GM19099 (cell line): ENCODE results near the gene USP40.

Experiments
- POLR2A ChIP-seq: IDR thresholded peaks from 3 replicates; pipeline ENCODE4 v1.6.1; 2011; ENCODE audit warnings: low read depth; ENCODE audit not compliant: insufficient read length; ENCODE audit errors: extremely low read depth

The USP40 gene

DNA sequence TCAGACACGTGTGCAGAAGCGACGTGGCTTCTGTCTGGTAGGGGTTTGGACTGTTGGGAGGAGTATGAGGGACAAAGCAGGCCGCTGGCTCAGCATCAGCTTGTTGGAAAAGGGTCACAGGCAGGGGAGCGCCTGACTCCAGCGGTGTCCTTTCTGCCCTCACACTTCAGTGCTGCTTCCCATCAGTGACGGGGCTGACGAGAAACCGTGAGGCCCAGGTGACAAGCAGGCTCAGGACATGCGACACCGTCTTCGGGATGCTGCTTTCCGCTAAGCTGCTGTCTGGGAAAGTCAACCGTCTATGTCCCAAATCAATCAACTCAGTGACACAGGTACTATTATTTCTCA, 90.5 kb downstream of the USP40 start:
- no peak for TF ChIP-seq POLR2A

DNA sequence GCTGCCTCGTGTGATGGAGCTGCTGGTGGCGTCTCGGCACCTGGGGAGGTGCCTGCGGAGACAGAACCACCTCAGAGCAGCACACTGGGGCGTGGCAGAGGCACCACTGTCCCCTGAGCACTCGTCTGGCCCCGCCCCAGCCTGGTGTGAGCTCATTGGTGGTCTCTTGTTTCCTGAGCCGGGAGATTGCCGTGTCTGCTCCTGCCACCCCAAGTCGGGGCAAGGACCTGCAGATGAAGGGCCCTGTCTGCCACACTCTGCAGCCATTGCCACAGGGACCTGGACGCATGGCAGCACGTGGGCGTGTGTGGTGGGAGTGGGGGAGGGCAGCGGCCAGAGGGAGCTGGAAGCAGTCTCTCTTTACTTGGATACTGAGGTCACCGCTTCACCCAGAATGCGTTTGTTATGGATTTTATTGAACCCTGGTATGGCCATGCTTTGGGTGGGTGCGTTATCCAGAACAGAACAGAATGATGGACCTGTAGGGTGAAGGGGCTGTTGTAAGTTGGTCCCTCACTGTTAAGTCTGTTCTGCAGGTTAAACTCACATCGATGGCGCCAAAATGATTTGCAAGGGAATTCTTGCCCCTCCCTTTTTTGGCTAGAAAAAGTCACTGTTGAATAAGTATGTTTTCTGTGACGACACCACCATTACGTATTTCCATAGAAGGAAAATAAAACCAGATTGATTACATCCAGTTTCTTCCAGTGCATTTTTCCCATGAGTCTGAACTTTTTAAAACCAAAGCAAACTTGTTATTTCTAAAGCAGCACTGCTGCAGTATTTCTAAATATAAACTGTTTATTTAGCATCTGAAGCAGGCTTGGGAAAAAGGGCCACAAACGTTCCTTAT, 92.0 kb downstream of the USP40 start:
- TF ChIP-seq POLR2A = no peak

DNA sequence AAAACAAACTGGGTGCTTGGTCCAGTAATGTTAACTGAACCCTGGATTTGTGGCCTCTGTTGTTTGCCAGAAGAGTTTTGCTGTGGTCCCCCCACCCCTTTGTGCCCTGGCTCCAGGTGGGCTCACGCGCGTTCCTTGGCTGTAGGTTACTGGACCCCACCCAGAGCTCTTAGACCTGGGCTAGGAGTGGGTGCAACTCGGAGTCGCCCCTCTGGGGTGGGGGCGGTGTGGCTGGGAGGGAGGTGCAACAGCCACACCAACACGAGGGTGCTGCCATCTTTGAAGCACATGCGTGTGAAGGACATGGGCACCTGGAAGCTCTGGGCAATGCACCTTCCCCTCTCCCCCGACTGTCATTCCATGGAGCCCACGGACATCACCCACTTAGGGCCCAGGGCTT, 92.7 kb downstream of the USP40 start:
- TF ChIP-seq POLR2A = no peak

DNA sequence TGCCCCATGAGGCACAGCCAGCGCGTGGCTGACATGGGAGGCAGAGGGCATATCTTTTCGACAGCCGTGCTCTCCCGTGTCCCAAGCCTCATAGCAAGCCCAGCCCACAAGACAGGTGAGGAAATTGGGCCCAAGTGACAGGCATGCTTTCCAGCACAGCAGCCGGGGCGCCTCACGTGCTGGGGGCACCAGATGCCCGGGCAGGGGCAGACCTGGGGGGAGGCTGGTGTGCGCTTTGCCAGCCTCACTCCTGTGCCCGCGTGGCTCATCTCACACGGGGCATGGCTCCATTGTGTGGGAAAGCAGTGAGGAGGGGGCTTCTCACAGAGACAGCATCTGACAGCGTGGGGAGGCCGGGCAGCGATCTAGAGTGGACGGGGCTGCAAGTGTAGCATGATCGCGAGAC, 93.2 kb downstream of the USP40 start:
- TF ChIP-seq POLR2A = no peak

DNA sequence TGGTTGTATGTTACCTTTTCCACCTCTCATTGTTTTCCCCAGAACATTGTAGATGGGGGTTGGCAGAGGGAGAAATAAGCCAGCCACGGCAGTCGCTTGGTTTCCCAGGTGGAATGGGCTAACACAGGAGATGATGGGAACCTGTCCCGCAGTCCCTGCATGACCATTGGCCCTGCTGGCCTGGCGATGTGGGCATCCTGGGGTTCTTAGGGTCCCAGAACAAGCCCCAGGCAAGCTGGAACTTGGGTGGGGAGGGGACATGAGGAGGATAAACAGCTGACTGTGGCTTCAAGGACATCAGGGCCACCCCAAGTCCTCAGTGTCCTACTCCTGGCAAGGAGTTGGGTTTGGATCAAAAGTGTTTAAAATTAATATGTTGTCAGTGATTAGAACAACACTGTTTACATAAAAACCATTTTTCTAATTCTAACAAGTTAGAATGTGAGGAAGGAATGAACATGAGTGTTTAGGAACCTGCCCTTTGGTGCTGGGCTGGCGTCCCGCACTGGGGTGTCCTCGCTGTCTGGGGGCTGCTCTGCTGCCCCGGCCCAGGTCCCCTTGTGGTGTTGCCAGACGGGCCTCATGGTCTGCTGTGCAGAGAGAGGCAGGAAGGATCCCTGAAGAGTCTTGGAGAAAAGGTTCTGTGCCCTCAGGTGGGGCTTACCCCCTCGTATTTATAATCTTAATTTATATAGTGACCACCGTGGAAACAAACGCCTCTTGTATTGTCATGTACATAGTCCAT, 95.1 kb downstream of the USP40 start:
- no peak for TF ChIP-seq POLR2A

DNA sequence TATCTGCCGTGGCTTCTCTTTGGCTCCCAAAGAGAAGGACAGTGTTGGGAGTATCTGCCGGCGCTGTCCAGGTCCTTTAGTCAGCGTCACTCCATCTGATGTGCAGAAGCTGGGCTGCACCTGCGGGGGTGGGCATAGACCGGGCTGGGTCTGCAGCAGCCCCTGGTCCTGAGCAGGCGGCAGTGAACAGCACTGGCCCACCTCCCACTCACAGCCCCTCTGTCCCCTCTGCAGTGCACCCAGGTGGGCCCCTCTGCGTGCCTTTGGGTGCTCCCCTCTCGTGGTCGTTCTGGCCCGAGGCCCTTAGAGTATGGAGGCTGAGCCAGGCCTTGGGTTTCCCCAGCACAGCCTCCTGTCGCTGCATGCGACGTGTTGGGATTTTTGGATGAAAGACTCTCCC, 95.7 kb downstream of the USP40 start:
- no peak for TF ChIP-seq POLR2A

DNA sequence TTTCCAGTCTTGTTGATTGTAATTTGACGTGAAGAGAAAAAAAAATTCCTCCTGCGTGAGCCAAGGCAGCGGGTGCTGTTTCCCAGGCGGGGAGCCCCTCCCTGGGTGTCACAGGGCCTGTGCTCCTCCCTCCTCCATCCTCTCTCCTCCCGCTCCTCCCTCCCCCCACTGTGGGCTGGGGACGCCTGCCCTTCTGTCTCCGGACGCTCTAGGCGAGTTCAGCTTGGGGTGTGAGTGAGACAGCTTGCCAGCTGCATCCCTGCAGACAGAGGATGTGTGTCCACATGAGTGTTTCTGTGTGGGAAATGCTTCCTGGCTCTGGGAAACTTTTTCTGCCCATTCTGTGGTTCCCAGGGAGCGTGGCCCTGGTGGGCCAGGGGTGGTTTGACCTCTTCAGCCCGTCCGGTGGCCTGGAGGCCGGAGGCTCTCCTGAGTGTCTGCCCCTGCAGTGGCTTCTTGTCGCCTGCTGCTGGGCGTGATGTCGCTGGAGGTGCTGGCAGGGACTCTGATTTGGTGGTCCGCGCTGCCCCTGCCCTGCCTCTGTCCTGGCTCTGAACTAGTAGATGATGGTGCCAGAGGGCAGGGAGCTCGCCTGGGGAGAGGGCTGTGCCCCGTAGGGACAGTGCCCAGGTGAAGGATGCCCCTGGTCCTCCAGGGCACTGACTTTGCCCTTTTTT, 96.4 kb downstream of the USP40 start:
- no peak for TF ChIP-seq POLR2A

DNA sequence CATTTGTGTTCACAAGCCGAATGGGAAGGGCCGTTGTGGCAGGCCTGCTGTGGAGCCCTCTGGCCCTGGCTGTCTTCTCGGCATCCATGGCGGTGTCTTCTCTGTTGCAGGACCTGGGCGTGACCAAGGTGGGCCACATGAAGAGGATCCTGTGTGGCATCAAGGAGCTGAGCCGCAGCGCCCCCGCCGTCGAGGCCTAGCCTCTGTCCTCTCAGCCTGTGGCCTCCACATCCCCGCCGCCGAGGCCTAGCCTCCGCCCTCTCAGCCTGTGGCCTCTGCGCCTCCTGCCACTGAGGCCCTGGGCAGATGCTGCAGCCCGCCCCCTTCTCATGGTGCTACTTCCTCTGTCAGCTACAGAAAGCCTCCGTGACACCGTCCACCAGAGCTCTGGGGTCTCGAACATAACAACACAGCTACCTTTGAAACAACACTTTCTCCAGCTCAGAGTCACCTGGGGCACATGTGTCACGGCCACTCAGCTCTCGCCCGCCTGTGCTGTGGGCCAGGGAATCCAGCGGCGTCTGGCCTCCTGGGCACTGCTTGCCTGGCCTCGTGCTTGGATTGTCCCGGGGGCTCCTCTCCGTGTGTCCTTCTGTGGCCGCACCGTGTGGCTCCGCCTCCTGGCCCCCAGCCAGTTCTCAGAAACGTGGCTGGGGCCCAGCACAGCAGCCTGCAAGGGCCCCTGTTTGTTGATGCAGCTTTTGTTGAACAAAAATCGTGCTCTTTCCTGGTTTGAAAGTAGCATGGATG, 97.1 kb downstream of the USP40 start:
- no peak for TF ChIP-seq POLR2A

DNA sequence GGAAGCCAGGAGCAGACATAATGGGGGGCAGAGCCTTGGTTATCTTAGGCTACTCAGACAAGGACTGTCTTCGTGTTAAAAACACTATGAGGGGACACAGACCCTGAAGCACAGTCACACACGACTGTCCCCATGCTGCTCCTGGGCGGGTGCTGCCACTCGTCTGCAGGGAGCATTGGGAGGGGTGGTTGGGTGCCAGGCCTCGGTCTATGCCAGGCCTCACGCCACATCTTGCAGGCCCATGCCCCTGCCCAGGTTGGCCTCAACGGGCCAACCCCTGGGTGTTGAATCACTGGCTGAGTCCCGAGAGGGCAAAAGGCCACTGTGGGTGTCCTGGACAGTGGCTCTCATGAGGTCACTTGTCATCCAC, 97.9 kb downstream of the USP40 start:
- no peak for TF ChIP-seq POLR2A

DNA sequence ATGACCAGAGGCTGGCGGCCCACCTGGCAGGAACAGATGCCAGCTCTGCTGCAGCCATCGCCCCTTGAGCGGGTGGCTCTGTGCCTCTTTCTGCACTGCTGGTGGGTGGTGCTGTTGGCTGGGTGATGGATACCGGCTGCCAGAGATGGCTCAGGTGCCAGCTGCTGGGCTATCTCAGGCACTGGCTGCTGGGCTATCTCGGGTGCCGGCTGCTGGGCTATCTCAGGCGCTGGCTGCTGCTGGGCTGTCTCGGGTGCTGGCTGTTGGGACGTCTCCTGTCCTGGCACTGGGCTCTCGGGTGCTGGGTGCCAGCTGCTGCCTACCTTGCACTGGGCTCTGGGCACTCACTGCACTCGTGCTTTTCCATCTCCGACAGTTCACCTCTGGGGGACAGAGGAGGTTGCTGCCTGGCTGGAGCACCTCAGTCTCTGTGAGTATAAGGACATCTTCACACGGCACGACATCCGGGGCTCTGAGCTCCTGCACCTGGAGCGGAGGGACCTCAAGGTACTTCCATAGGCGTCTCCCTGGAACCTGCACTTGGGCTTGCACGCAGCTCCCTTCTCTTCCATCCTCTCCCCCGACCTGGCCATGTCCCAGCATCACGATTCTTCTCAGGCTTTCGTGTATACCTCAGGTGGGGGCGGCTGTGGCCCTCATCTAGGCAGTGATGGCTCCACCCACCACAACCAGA, 98.4 kb downstream of the USP40 start:
- TF ChIP-seq POLR2A = no peak

DNA sequence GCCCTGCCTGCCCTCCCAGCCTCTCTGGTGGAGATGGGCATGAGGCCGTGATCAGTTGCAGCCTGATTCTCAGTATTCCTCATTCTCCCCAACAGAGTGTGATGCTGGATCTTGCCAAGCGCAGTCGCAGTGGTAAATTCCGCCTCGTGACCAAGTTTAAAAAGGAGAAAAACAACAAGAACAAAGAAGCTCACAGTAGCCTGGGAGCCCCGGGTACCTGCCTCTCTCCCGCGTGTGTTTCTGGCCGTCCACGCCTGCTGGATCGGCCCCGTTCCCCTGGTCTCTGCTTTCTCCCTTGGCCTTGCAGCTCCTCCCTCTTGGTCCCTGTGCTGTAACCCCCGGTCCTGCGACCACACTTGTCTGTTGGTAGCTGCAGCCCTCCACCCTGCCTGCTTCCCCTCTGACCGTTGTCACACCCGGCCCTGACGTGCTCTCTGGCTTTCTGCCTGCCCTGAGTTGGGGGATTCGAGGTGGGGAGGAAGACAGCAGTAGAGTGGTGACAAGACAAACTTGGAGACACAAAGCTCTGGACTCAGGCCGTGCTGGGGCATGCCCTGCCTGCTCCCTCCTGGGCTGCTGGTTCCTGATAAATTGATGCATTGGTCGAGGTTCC, 99.5 kb downstream of the USP40 start:
- TF ChIP-seq POLR2A = no peak

DNA sequence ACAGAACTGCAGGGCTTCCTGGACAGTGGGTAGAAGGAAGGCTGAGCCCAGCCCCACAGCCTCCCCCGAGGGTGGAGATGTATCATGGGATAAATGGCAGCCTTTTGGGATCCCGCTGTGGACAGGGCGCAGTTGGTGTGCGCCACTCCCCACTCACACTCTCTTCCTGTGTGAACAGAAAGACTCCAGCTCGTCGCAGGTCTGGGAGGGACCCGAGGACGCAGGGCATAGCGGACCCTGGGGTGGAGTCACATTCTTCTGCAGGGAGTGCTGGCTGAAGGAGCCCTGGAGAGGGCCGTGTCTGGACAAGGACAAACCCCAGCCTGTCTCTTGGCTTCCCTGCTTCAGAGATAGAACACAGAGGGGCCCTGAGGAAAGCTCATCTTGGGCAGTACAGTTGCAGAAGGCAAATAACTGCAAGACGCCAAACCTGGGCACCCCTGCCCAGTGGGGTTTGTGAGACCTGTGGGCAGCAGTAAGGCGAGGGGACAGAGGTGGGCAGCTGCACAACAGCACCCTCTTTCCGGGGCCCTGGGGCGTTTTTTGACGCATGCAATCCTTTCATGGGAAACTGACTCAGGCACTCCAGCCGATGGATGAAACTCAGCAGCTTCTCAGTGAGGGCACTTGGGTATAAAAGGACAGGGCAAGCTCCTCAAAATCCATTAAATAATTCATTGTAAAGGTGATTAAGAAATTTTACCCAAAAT, 101.9 kb downstream of the USP40 start:
- no peak for TF ChIP-seq POLR2A

DNA sequence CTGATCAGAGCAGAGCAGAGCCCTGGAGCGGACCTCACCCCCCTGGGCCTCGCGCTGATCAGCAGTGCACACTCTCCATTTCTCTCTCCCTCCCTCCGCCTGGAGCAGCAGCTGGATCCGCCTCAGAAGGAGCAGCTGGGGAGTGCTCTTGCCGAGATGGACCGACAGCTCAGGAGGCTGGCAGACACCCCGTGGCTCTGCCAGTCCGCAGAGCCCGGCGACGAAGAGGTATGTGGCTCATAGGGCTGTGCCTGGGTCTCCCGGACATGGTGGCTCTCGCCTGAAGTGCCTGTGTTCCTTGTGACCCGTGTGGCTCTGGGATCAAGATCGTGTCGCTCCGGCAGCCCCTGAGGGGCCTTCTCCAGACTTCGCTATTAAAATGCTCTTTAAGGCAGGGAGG, 102.5 kb downstream of the USP40 start:
- TF ChIP-seq POLR2A = no peak

DNA sequence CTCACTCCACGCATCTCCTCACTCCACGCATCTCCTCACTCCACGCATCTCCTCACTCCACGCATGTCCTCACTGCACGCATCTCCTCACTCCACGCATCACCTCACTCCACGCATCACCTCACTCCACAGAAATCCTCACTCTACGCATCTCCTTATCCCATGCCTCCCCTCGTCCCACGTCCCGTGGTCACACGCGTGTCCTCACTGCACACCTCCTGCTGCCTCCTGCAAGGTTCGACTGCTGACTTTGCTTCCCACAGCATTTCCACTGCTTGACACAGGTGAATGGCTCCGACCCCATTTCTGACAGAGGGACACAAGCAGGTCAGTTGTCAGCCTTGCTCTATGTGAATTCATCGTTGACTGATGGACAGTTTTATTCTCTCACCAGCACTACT, 103.0 kb downstream of the USP40 start:
- no peak for TF ChIP-seq POLR2A

DNA sequence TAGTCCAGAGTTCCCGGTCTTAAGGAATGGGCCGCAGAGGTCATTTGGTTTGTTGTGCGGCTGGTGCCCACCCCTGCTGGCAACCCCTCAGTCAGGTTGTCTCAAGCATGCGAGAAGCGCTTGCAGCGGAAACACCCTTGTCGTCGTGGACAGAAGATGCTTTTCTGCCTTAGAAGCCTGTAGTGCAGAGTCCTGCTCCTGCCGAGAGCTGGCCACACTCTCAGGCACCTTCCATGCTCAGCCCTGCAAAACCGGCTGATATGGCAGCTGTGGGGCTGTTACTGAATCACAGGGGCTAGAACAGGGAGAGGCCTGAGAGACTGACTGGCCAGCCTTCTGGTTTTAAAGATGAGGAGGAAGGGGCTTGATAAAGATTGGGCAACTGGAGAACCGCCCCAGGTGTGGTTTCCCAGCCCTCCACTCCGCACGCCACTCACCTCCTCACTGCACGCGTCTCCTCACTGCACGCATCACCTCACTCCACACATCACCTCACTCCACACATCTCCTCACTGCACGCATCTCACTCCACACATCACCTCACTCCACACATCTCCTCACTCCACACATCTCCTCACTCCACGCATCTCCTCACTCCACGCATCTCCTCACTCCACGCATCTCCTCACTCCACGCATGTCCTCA, 103.6 kb downstream of the USP40 start:
- no peak for TF ChIP-seq POLR2A
